Small intestine (tissue), 7 donors: Measurements from ENCODE around the gene LEMD1. TPM values are rescaled to one million over a fixed set of nuclear protein-coding genes. Genes with fewer than 3 reads are reported as not detected.
"Not testable (repeated sequence)": the region's sequence is repeated elsewhere in the genome, so short reads cannot be mapped to it uniquely, and the experiment has no call there.

Experiments
- DNase-seq, 2 donors: peaks; one replicate each; pipeline versions ENCODE4 v3.0.0 to v3.0.0-alpha.2; 2013
- FAIRE-seq: peaks from 2 replicates; lab custom pipeline; 2012; peaks lifted over from hg19 to GRCh38; lab: Jason Lieb, UNC
- H3K27ac ChIP-seq, 3 donors: one replicate each; pipeline ENCODE4 v1.5.1; 2013; ENCODE audit warnings: low read length in 2 of 3, mild to moderate bottlenecking in 2 of 3, control low read depth in 1 of 3, inconsistent platforms in 1 of 3, low read depth in 1 of 3, moderate library complexity in 1 of 3
- H3K27me3 ChIP-seq, 3 donors: one replicate each; pipeline ENCODE4 v1.6.1; 2013; ENCODE audit warnings: low read length in 3 of 3, inconsistent platforms in 1 of 3; ENCODE audit not compliant: control insufficient read depth in 3 of 3, insufficient read depth in 3 of 3
- H3K36me3 ChIP-seq, 3 donors: one replicate each; pipeline ENCODE4 v1.6.1; 2013; ENCODE audit warnings: low read length in 3 of 3, inconsistent platforms in 1 of 3, low read depth in 1 of 3, mild to moderate bottlenecking in 1 of 3, moderate library complexity in 1 of 3; ENCODE audit not compliant: control insufficient read depth in 3 of 3, insufficient read depth in 2 of 3
- H3K4me1 ChIP-seq, 3 donors: one replicate each; pipeline ENCODE4 v1.6.1; 2013; ENCODE audit warnings: low read length in 2 of 3, inconsistent platforms in 1 of 3, low read depth in 1 of 3, mild to moderate bottlenecking in 1 of 3, moderate library complexity in 1 of 3; ENCODE audit not compliant: control insufficient read depth in 3 of 3, insufficient read depth in 2 of 3
- H3K4me3 ChIP-seq, 3 donors: one replicate each; pipeline ENCODE4 v1.5.1; 2013; ENCODE audit warnings: low read length in 3 of 3, control low read depth in 1 of 3, inconsistent platforms in 1 of 3, low read depth in 1 of 3, mild to moderate bottlenecking in 1 of 3, moderate library complexity in 1 of 3
- H3K9me3 ChIP-seq, 2 donors: one replicate each; pipeline ENCODE4 v1.6.1; 2013; ENCODE audit warnings: low read depth in 1 of 2, low read length in 1 of 2; ENCODE audit not compliant: control insufficient read depth in 2 of 2, insufficient read depth in 1 of 2
- WGBS, 3 donors: extraction: QIAGEN DNeasy Blood & Tissue Kit; methylation state at CpG; one replicate each; pipeline ENCODE4 v1.1.7; 2013; 5-methylcytosine and 5-hydroxymethylcytosine counted together
- polyA plus RNA-seq, 4 donors: library from polyadenylated mRNA; stranded (reverse) in 3 of 4; unstranded in 1 of 4; fragments of 200-250 nt in 3 of 4; fragments of 120-200 nt in 1 of 4; gene quantifications; one replicate each; pipeline versions ENCODE4 v1.2.1 to v1.2.3, GENCODE V29; 2013
- donor health status: healthy with polysubstance abuse.
- donor health status: control.
- donor health status: control.
- donor health status: Bipolar disorder and iron deficiency.
- donor health status: healthy.

LEMD1 gene
- polyA plus RNA-seq, 4 donors, result 0.34 to 3.8 (median 0.79) TPM

GRCh38 chr1:205438213-205439158 lies 16.6 kb upstream of the LEMD1 start:
- DNase-seq, result peak; percentile 83 to 84
- Histone ChIP-seq H3K4me1 (peaks cover 8 to 62% (median 18%) of the 10 kb centered on the region in 3 donors), H3K9me3 (no peaks in the 10 kb centered on the region), H3K4me3 (no peak overlapping the region), H3K27ac (peak overlapping the region in 1 of 3 donors; percentile 8), H3K36me3 (peaks cover 0 to 3% (median 0%) of the 10 kb centered on the region in 3 donors), H3K27me3 (peaks cover 0 to 15% (median 0%) of the 10 kb centered on the region in 3 donors)
- 39 to 54% (median 50%) methylated on average over 13 of the region's 13 CpGs for WGBS, 3 donors
- FAIRE-seq, result no peak

DNA sequence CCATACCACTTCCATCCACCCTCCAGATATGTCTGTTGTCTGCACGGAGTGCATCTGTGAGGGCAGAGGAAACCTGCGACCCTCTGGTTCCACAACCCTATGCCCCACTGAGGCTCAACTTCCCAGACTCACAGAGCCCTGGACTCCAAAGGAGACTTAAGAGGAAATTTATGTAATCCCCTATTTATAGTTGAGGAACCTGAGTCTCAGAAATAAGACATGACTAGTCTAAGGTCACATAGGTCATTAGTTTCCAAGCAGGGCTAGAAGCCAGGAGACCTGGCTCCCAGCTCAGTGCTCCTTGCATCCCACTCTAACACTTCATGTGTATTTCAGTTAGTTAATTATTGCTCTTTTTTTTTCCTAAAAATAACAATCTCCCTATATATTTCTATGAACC lies 15.7 kb upstream of the LEMD1 start:
- no peak for FAIRE-seq
- Histone ChIP-seq H3K4me3 (no peak overlapping the region), H3K27me3 (peaks cover 0 to 15% (median 0%) of the 10 kb centered on the region in 3 donors), H3K27ac (no peak overlapping the region), H3K4me1 (peaks cover 8 to 53% (median 15%) of the 10 kb centered on the region in 3 donors), H3K9me3 (no peaks in the 10 kb centered on the region), H3K36me3 (peaks cover 0 to 3% (median 0%) of the 10 kb centered on the region in 3 donors)
- DNase-seq, result no peak
- WGBS, 3 donors, result 86 to 95% (median 90%) methylated on average over 2 of the region's 2 CpGs

DNA sequence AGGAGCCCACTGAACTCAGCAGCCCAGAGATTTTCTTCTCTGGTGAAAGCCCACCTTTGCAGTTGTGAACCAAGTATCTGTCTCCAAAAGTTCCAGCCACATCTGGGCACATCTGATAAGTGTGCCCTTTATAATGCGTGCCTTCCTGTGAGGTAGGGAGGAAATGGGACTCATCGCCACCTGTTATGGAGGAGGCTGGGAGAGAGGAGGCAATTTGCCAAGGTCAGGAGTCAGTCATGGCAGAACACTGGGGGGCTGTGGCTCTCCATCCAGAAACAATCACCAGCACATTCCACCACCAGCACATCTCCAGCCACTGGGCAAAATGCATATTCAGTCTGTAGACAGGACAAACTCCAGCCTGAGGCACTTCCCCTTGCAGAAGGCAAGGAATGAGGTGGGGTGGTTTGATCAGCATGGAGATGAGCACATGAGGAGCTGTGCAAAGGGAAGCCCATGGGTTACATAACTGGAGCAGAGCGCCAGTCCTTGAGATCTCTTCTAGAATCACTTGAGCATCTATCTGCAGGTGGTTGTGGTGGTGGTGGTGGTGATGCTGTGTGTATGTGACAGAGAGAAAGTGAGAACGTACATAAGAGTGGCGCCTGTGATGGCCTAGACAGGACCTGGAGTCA lies 15.0 kb upstream of the LEMD1 start:
- Histone ChIP-seq H3K36me3 (peaks cover 0 to 3% (median 0%) of the 10 kb centered on the region in 3 donors), H3K27me3 (peaks cover 0 to 19% (median 0%) of the 10 kb centered on the region in 3 donors), H3K27ac (no peak overlapping the region), H3K9me3 (no peaks in the 10 kb centered on the region), H3K4me1 (peaks cover 6 to 47% (median 10%) of the 10 kb centered on the region in 3 donors), H3K4me3 (no peak overlapping the region)
- no peak for DNase-seq
- no peak for FAIRE-seq
- 78 to 82% (median 79%) methylated on average over 5 of the region's 5 CpGs for WGBS, 3 donors

DNA sequence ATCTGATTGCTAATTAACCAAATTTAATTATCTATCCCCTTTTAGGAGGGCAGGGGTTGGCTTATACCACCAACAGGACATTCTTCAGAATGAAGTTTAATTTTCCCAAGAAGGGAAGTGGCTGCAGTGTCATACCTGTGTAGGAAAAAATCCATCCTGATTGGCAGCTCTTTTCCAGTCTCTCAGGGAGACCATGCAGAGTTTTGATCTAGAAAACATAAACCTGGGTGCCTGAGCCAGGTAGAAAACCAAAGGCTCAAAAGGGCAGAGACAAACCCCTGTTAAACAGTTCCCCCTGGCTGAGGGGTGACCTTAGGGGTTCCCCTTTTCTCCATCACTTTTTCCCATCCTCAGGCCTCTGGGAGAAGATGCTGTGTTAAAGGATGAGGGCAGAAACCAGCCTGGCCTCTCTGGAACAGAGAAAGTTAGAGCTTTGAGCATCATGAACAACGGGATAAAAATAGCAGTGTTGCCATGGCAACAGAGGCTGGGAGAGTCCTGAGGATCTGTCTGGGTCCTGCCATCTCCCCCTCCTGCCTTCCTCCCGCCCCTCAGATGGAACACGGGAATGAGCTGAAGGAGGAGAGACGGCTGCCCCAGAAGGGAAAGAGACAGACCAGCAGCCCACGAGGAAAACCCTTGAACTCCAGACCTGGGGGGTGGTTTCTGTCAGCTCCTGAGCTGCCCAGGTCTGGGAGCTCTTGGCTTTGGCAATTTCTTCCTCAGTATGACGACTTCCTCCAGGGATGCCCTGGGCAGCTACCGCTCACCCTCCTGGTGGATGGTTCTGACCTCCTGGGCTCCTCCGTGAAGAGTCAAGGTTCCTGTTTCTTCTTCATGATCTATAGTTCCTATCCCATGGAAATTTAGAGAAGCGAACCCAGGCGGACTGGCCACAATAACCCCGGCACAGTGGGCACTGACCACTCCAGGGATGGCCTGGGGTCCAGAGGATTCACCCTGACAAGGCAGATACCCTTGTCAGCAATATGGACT lies 14.0 kb upstream of the LEMD1 start:
- peaks cover 0 to 20% (median 0%) of the 10 kb centered on the region in 3 donors for H3K27me3 ChIP-seq
- FAIRE-seq (no peak), DNase-seq (no peak)
- no peak overlapping the region for H3K27ac ChIP-seq
- peaks cover 0 to 3% (median 0%) of the 10 kb centered on the region in 3 donors for H3K36me3 ChIP-seq
- no peaks in the 10 kb centered on the region for H3K9me3 ChIP-seq
- H3K4me1 ChIP-seq, result peaks cover 0 to 37% (median 3%) of the 10 kb centered on the region in 3 donors
- no peak overlapping the region for H3K4me3 ChIP-seq
- 54 to 65% (median 64%) methylated on average over 11 of the region's 11 CpGs for WGBS, 3 donors

GRCh38 chr1:205434738-205435137 lies 12.9 kb upstream of the LEMD1 start:
- H3K9me3 ChIP-seq, result no peaks in the 10 kb centered on the region
- H3K27ac ChIP-seq, result no peak overlapping the region
- H3K36me3 ChIP-seq, result no peaks in the 10 kb centered on the region
- DNase-seq (peak; percentile 51 to 67), FAIRE-seq (no peak)
- H3K27me3 ChIP-seq, result peaks cover 0 to 27% (median 0%) of the 10 kb centered on the region in 3 donors
- WGBS, 3 donors, result 14 to 48% (median 25%) methylated on average over 6 of the region's 6 CpGs
- no peak overlapping the region for H3K4me3 ChIP-seq
- peaks cover 0 to 26% (median 0%) of the 10 kb centered on the region in 3 donors for H3K4me1 ChIP-seq

DNA sequence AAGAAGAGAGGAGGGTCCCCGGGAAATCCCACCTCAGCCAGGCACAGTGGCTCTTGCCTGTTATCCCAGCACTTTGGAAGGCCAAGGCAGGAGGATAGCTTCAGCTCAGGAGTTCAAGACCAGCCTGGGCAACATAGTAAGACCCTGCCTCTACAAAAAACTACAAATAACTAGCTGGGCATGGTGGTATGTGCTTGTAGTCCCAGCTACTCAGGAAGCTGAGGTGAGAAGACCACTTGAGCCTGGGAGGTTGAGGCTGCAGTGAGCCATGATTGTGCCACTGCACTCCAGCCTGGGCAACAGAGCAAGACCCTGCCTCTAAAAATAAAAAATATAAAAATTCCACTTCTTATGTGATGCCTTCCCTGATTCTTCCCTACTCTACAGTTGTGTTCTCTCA lies 10.8 kb upstream of the LEMD1 start:
- 86 to 96% (median 86%) methylated on average over 1 of the region's 1 CpG for WGBS, 3 donors
- H3K9me3 ChIP-seq, FAIRE-seq, H3K27ac ChIP-seq, DNase-seq, H3K4me3 ChIP-seq, H3K4me1 ChIP-seq, H3K36me3 ChIP-seq: not testable (repeated sequence)
- H3K27me3 ChIP-seq, result peaks cover 0 to 35% (median 0%) of the 10 kb centered on the region in 3 donors

GRCh38 chr1:205432116-205432515 lies 10.3 kb upstream of the LEMD1 start:
- FAIRE-seq (no peak), DNase-seq (no peak)
- 66 to 82% (median 80%) methylated on average over 2 of the region's 2 CpGs for WGBS, 3 donors
- no peak overlapping the region for H3K27ac ChIP-seq
- H3K4me1 ChIP-seq, result peaks cover 0 to 9% (median 0%) of the 10 kb centered on the region in 3 donors
- H3K36me3 ChIP-seq, result no peaks in the 10 kb centered on the region
- peaks cover 0 to 39% (median 0%) of the 10 kb centered on the region in 3 donors for H3K27me3 ChIP-seq
- H3K9me3 ChIP-seq, result no peaks in the 10 kb centered on the region
- no peak overlapping the region for H3K4me3 ChIP-seq
